Inflammatory macrophage (primary cell): ENCODE data around the gene FIBIN.

Source experiments
- DNase-seq, 2 donors: peaks; one replicate each; pipeline ENCODE4 v3.0.0-alpha.2; 2020 to 2022

The FIBIN gene

GRCh38 chr11:27025312-27025955 is 31.5 kb downstream of the FIBIN start:
- DNase-seq, result no peak

DNA sequence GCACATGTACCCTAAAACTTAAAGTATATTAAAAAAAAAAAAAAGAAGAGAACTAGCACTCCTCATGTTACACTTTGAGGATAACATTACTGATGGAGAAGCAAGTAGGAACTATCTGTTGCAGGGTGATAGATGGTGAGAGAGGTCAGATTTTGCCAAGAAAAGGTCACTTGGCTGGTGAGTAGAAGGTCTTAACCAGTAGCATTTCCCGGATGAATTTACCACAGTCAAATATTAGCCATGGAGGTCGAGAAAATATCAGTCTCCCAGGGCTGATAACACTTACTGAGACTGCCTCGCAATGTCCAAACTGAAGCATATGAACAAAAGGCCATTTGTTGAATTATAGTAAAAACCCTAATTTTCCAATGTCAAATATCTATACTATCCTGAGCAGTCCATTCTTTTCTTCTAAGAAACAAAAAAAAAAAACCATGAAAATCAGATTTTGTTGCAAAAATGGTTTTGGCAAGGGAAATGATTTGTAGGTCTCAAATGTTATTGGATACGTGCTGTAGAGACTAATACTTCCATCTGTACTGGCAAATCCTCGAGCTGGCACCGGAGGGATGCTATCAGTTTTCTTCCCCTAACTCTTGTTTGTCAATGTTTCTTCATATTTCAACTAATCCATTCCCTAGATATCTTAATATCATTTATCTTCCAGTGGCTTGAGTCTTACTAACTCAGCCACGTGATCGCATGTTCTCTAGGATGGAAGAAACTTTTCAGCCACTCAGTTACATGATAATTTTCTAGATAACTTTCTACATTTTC is 32.2 kb downstream of the FIBIN start:
- DNase-seq, result no peak

GRCh38 chr11:27028561-27028965 is 34.7 kb downstream of the FIBIN start:
- DNase-seq, result no peak

DNA sequence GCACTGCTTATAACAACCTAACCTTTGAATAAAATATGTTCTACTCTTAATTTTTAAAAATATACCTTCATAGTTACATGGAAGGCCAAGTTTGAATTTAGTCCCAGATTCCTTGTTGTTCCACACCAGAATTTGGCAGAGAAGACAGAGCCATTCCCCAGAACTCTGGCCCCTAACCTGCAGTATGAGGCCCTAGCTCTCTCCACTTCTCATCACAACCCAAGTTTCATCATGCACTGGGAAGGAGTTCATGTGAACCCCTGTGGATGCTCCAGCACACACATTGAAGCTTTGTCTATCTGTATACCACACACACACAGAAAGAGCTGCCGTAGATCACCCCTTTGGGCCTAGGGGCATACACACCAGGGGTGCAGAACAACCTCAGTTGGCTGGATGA is 36.1 kb downstream of the FIBIN start:
- no peak for DNase-seq

GRCh38 chr11:27031754-27032153 is 37.8 kb downstream of the FIBIN start:
- DNase-seq, result no peak

GRCh38 chr11:27039873-27040272 is 46.0 kb downstream of the FIBIN start:
- no peak for DNase-seq

GRCh38 chr11:27040302-27041115 is 46.6 kb downstream of the FIBIN start, which contains the start of gene BBOX1:
Gene BBOX1, plus strand, starts transcription at chr11:27040815. Its CDS starts 14,616 bp downstream, at chr11:27055431.
- DNase-seq, result no peak

DNA sequence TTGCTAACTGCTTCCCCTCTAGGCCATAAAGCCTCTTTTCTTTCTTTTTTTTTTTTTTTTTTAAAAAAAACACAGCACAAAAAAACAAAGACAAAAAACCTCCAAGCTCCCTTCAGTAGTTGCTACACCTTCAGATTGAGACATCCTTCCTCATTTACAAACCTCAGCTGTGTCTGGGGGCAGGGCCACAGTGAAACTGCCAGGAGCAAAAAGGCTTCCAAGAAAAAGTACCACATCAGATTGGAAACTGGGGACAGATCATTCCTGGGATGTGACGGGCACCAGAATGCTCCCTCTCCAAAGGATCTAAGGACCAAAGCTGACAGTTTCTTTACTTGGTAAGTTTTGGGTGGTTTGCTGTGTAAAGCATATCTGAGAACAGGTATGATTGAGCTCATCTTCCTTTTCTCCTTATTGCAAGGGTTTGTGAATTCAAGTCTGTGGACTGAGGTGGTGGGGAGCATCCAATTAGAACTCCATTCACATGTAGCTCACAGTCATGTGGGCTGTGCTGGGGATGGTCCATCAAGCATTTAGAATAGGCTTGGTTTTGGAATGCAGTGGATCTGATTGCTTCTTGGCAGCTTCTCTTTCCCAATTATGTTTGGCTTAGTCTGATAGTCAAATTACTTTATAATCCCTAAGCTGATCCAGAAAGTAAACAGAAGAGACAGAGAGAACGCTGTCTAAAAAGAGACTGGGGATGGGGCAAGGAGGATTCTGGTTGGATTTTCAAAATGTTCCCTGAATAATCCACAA is 47.4 kb downstream of the FIBIN start:
- no peak for DNase-seq
